HG02870 (cell line): ENCODE measurements around the gene NDC80.

Experiments
- ATAC-seq: cut with Tn5 transposase; IDR thresholded peaks from one replicate; pipeline ENCODE4 v1.9.1; 2021; ENCODE audit warnings: mild to moderate bottlenecking, moderate library complexity; ENCODE audit not compliant: unreplicated experiment

Gene NDC80

GRCh38 chr18:2555895-2556294 is 15.5 kb upstream of the NDC80 start:
- ATAC-seq, result no peak

GRCh38 chr18:2557536-2557935 is 13.8 kb upstream of the NDC80 start:
- ATAC-seq, result no peak

- ATAC-seq, result no peak
These were observed 12.1 kb upstream of the NDC80 start for GRCh38 chr18:2559249-2559648.

GRCh38 chr18:2564373-2564772 is 7.0 kb upstream of the NDC80 start:
- no peak for ATAC-seq

GRCh38 chr18:2568129-2568528 is 3.2 kb upstream of the NDC80 start:
- ATAC-seq, result no peak

- no peak for ATAC-seq
These were observed 2.8 kb upstream of the NDC80 start for GRCh38 chr18:2568605-2569004.

GRCh38 chr18:2569338-2570207 is 1.8 kb upstream of the NDC80 start:
- ATAC-seq, result no peak

GRCh38 chr18:2570772-2571199 is 571 bp upstream of the NDC80 start:
- peak; percentile 53 for ATAC-seq

- peak; percentile 10 for ATAC-seq
These were observed 813 bp downstream of the NDC80 start for GRCh38 chr18:2572171-2572569.

- ATAC-seq, result no peak
These were observed 1.5 kb downstream of the NDC80 start for GRCh38 chr18:2572892-2573291.

- ATAC-seq, result no peak
These were observed 2.1 kb downstream of the NDC80 start for GRCh38 chr18:2573408-2573807.

GRCh38 chr18:2587788-2588187 is 16.4 kb downstream of the NDC80 start:
- ATAC-seq, result no peak

- no peak for ATAC-seq
These were observed 17.4 kb downstream of the NDC80 start for GRCh38 chr18:2588666-2589344.

- ATAC-seq, result no peak
These were observed 18.1 kb downstream of the NDC80 start for GRCh38 chr18:2589345-2590068.

GRCh38 chr18:2590303-2590702 is 18.9 kb downstream of the NDC80 start:
- ATAC-seq, result no peak

- ATAC-seq, result no peak
These were observed 26.3 kb downstream of the NDC80 start for GRCh38 chr18:2597639-2598038.

GRCh38 chr18:2602844-2603243 is 31.5 kb downstream of the NDC80 start:
- ATAC-seq, result no peak

GRCh38 chr18:2606335-2606734 is 35.0 kb downstream of the NDC80 start:
- ATAC-seq, result no peak

GRCh38 chr18:2609604-2610003 is 38.2 kb downstream of the NDC80 start:
- ATAC-seq, result no peak

- ATAC-seq, result no peak
These were observed 39.2 kb downstream of the NDC80 start for GRCh38 chr18:2610549-2610948.

GRCh38 chr18:2612996-2613395 is 41.6 kb downstream of the NDC80 start:
- ATAC-seq, result no peak
